ENCODE results near the gene PROX1.

GRCh38 chr1:214044438-214045214 is 56.9 kb downstream of the PROX1 start:
- TF ChIP-seq CTCF (IDR thresholded peaks at IDR 0.05) = no peak
- no peak for TF ChIP-seq POLR2A (IDR thresholded peaks at IDR 0.05)
